ENCODE data around the gene PDE9A. TPM values are rescaled to one million over a fixed set of nuclear protein-coding genes. Genes with fewer than 3 reads are reported as not detected.

Gene PDE9A
- total and polyA plus RNA-seq, 5 donors from 2014 or later, result 1.4 to 7.3 (median 2.6) TPM

- H3K4me1 ChIP-seq (ENCODE audit: control insufficient read depth, insufficient read depth, low read length, poor library complexity, severe bottlenecking), result no peaks in the 10 kb centered on the region
- no peaks in the 10 kb centered on the region for H3K27me3 Mint-ChIP-seq
- H3K4me1 Mint-ChIP-seq, result peaks cover 2 to 9% (median 4%) of the 10 kb centered on the region in 4 donors
- H3K4me3 ChIP-seq (ENCODE audit: low read depth, low read length), result no peak overlapping the region
- no peaks in the 10 kb centered on the region for H3K36me3 ChIP-seq (ENCODE audit: control insufficient read depth, insufficient read depth, low read length)
- no peak overlapping the region for H3K27ac Mint-ChIP-seq
- H3K36me3 Mint-ChIP-seq, result peaks cover 7% of the 10 kb centered on the region
- no peaks in the 10 kb centered on the region for H3K9me3 ChIP-seq (ENCODE audit: control insufficient read depth in 2 of 2, low read length in 2 of 2)
- no peak for DNase-seq
- ATAC-seq (ENCODE audit: low read depth in 2 of 2), result no peak
- H3K27me3 ChIP-seq (ENCODE audit: control insufficient read depth, insufficient read depth, low read length), result no peaks in the 10 kb centered on the region
- no peaks in the 10 kb centered on the region for H3K9me3 Mint-ChIP-seq
- no peak overlapping the region for H3K27ac ChIP-seq (ENCODE audit: insufficient read depth, low read length, poor library complexity, severe bottlenecking)
- H3K4me3 Mint-ChIP-seq, result no peak overlapping the region
Measured at GRCh38 chr21:42756580-42757250, 103.3 kb downstream of the PDE9A start.

- peaks cover 2 to 8% (median 4%) of the 10 kb centered on the region in 4 donors for H3K4me1 Mint-ChIP-seq
- DNase-seq, result no peak
- no peak overlapping the region for H3K27ac ChIP-seq (ENCODE audit: insufficient read depth, low read length, poor library complexity, severe bottlenecking)
- no peaks in the 10 kb centered on the region for H3K27me3 Mint-ChIP-seq
- no peaks in the 10 kb centered on the region for H3K9me3 Mint-ChIP-seq
- H3K4me3 ChIP-seq (ENCODE audit: low read depth, low read length), result no peak overlapping the region
- H3K36me3 ChIP-seq (ENCODE audit: control insufficient read depth, insufficient read depth, low read length), result no peaks in the 10 kb centered on the region
- H3K4me1 ChIP-seq (ENCODE audit: control insufficient read depth, insufficient read depth, low read length, poor library complexity, severe bottlenecking), result no peaks in the 10 kb centered on the region
- peaks cover 12% of the 10 kb centered on the region for H3K36me3 Mint-ChIP-seq
- H3K27me3 ChIP-seq (ENCODE audit: control insufficient read depth, insufficient read depth, low read length), result no peaks in the 10 kb centered on the region
- no peaks in the 10 kb centered on the region for H3K9me3 ChIP-seq (ENCODE audit: control insufficient read depth in 2 of 2, low read length in 2 of 2)
- no peak overlapping the region for H3K4me3 Mint-ChIP-seq
- no peak overlapping the region for H3K27ac Mint-ChIP-seq
- ATAC-seq (ENCODE audit: low read depth in 2 of 2), result no peak
Measured at GRCh38 chr21:42757422-42757821, 104.0 kb downstream of the PDE9A start.

GRCh38 chr21:42757826-42758655 lies 104.6 kb downstream of the PDE9A start:
- H3K4me1 Mint-ChIP-seq, result peaks cover 0 to 5% (median 4%) of the 10 kb centered on the region in 4 donors
- no peak overlapping the region for H3K4me3 ChIP-seq (ENCODE audit: low read depth, low read length)
- H3K9me3 Mint-ChIP-seq, result no peaks in the 10 kb centered on the region
- peaks cover 13% of the 10 kb centered on the region for H3K36me3 Mint-ChIP-seq
- DNase-seq (no peak), ATAC-seq (ENCODE audit: low read depth in 2 of 2) (no peak)
- H3K9me3 ChIP-seq (ENCODE audit: control insufficient read depth in 2 of 2, low read length in 2 of 2), result no peaks in the 10 kb centered on the region
- H3K27me3 Mint-ChIP-seq, result no peaks in the 10 kb centered on the region
- H3K27me3 ChIP-seq (ENCODE audit: control insufficient read depth, insufficient read depth, low read length), result no peaks in the 10 kb centered on the region
- no peaks in the 10 kb centered on the region for H3K4me1 ChIP-seq (ENCODE audit: control insufficient read depth, insufficient read depth, low read length, poor library complexity, severe bottlenecking)
- H3K27ac ChIP-seq (ENCODE audit: insufficient read depth, low read length, poor library complexity, severe bottlenecking), result no peak overlapping the region
- peak overlapping the region in 1 of 3 donors; percentile 7 for H3K27ac Mint-ChIP-seq
- H3K4me3 Mint-ChIP-seq, result no peak overlapping the region
- no peaks in the 10 kb centered on the region for H3K36me3 ChIP-seq (ENCODE audit: control insufficient read depth, insufficient read depth, low read length)

DNA sequence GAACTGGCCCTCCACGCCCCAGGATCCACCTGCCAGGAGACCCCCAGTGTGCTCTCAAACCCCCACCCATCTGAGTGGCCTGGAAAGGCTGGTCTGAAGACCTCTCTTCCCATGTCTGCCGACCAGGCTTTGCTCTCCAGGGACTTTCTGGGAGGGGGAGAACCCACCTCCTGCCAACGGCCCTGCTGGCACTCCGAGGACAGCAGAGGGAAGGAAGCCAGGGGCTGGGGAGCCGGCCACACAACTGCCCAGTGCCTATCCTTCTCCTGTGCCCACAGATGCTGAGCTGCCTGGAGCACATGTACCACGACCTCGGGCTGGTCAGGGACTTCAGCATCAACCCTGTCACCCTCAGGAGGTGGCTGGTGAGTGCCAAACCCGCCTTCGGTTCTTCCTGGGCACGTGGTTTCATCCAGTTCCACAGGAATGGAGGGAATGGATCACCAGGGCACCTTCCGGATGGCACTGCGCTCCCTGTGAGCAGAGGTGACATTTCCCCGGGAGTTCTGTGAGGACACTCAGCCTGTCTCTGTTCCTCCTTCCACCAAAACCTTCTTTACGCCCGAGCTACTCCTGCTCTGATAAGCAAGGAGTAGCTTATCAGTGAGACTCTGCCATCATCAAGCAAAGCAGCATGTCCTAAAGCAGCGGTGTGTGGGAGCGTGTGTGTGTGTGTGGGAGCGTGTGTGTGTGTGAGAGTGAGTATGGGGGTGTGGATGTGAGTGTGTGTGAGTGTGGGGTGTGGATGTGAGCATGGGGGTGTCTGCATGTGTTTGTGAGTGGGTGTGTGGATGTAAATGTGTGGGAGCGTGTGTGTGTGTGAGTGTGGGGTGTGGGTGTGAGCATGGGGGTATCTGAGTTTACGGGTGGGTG lies 105.5 kb downstream of the PDE9A start:
- no peak overlapping the region for H3K27ac ChIP-seq (ENCODE audit: insufficient read depth, low read length, poor library complexity, severe bottlenecking)
- H3K9me3 ChIP-seq (ENCODE audit: control insufficient read depth in 2 of 2, low read length in 2 of 2), result no peaks in the 10 kb centered on the region
- H3K36me3 Mint-ChIP-seq, result peaks cover 18% of the 10 kb centered on the region
- H3K9me3 Mint-ChIP-seq, result no peaks in the 10 kb centered on the region
- no peaks in the 10 kb centered on the region for H3K4me1 ChIP-seq (ENCODE audit: control insufficient read depth, insufficient read depth, low read length, poor library complexity, severe bottlenecking)
- DNase-seq (no peak), ATAC-seq (ENCODE audit: low read depth in 2 of 2) (no peak)
- H3K36me3 ChIP-seq (ENCODE audit: control insufficient read depth, insufficient read depth, low read length), result no peaks in the 10 kb centered on the region
- peaks cover 0 to 5% (median 4%) of the 10 kb centered on the region in 4 donors for H3K4me1 Mint-ChIP-seq
- H3K27ac Mint-ChIP-seq, result no peak overlapping the region
- H3K27me3 Mint-ChIP-seq, result no peaks in the 10 kb centered on the region
- no peak overlapping the region for H3K4me3 ChIP-seq (ENCODE audit: low read depth, low read length)
- H3K4me3 Mint-ChIP-seq, result no peak overlapping the region
- H3K27me3 ChIP-seq (ENCODE audit: control insufficient read depth, insufficient read depth, low read length), result no peaks in the 10 kb centered on the region

DNA sequence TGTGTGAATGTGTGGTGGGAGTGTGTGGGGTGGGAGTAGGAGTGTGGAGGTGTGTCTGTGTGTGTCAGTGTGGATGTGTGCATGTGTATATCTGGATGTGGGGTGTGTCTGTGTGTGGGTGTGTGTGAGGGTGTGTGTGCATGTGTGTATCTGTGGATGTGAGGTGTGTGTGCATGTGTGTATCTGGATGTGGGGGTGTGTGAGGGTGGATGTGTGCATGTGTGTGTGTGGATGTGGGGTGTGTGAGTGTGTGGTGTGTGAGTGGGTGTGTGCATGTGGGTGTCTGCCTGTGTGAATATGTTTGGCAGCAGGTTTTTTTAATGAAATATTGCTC lies 106.1 kb downstream of the PDE9A start:
- Histone ChIP-seq H3K27ac (ENCODE audit: insufficient read depth, low read length, poor library complexity, severe bottlenecking) (no peak overlapping the region), H3K4me3 (ENCODE audit: low read depth, low read length) (no peak overlapping the region), H3K27me3 (ENCODE audit: control insufficient read depth, insufficient read depth, low read length) (no peaks in the 10 kb centered on the region), H3K36me3 (ENCODE audit: control insufficient read depth, insufficient read depth, low read length) (no peaks in the 10 kb centered on the region), H3K4me1 (ENCODE audit: control insufficient read depth, insufficient read depth, low read length, poor library complexity, severe bottlenecking) (no peaks in the 10 kb centered on the region), H3K9me3 (ENCODE audit: control insufficient read depth in 2 of 2, low read length in 2 of 2) (no peaks in the 10 kb centered on the region)
- H3K9me3 Mint-ChIP-seq, result no peaks in the 10 kb centered on the region
- no peaks in the 10 kb centered on the region for H3K27me3 Mint-ChIP-seq
- peaks cover 0 to 5% (median 3%) of the 10 kb centered on the region in 4 donors for H3K4me1 Mint-ChIP-seq
- H3K27ac Mint-ChIP-seq, result peak overlapping the region in 1 of 3 donors; percentile 3
- ATAC-seq (ENCODE audit: low read depth in 2 of 2) (no peak), DNase-seq (no peak)
- peaks cover 21% of the 10 kb centered on the region for H3K36me3 Mint-ChIP-seq
- no peak overlapping the region for H3K4me3 Mint-ChIP-seq

DNA sequence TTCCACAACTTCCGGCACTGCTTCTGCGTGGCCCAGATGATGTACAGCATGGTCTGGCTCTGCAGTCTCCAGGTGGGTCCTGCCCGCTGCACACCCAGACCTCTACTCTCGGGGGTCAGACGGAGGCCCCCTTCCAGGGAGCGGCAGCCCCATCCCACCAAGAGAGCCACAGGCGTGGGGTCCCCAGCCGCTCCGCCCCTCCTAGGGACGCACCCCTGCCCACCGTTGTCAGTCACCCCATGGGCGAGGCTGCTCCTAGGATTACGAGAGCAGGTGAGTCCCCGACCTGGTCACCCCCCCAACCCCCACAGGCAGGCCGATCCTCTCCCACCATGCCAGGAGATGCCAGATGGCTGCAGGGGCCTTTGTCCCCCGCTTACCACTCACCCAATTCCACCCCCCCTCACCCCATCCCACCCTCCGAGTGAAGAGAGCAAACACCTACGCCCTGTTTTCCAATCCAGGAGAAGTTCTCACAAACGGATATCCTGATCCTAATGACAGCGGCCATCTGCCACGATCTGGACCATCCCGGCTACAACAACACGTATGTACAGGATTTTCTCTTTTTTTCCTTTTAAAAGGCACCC lies 107.0 kb downstream of the PDE9A start:
- Mint-ChIP-seq H3K4me1 (peaks cover 0 to 5% (median 1%) of the 10 kb centered on the region in 4 donors), H3K36me3 (peaks cover 23% of the 10 kb centered on the region), H3K27me3 (no peaks in the 10 kb centered on the region), H3K4me3 (no peak overlapping the region), H3K27ac (peak overlapping the region in 1 of 3 donors; percentile 46), H3K9me3 (no peaks in the 10 kb centered on the region)
- ATAC-seq (ENCODE audit: low read depth in 2 of 2), result no peak
- H3K36me3 ChIP-seq (ENCODE audit: control insufficient read depth, insufficient read depth, low read length), result no peaks in the 10 kb centered on the region
- H3K27ac ChIP-seq (ENCODE audit: insufficient read depth, low read length, poor library complexity, severe bottlenecking), result no peak overlapping the region
- H3K9me3 ChIP-seq (ENCODE audit: control insufficient read depth in 2 of 2, low read length in 2 of 2), result no peaks in the 10 kb centered on the region
- H3K27me3 ChIP-seq (ENCODE audit: control insufficient read depth, insufficient read depth, low read length), result no peaks in the 10 kb centered on the region
- H3K4me3 ChIP-seq (ENCODE audit: low read depth, low read length), result no peak overlapping the region
- no peaks in the 10 kb centered on the region for H3K4me1 ChIP-seq (ENCODE audit: control insufficient read depth, insufficient read depth, low read length, poor library complexity, severe bottlenecking)
- DNase-seq, result no peak

GRCh38 chr21:42760951-42761751 lies 107.7 kb downstream of the PDE9A start:
- H3K27ac ChIP-seq (ENCODE audit: insufficient read depth, low read length, poor library complexity, severe bottlenecking), result no peak overlapping the region
- ATAC-seq (ENCODE audit: low read depth in 2 of 2), result no peak
- Mint-ChIP-seq H3K4me1 (peaks cover 0 to 5% (median 1%) of the 10 kb centered on the region in 4 donors), H3K27me3 (no peaks in the 10 kb centered on the region), H3K4me3 (no peak overlapping the region), H3K27ac (no peak overlapping the region), H3K9me3 (no peaks in the 10 kb centered on the region), H3K36me3 (peaks cover 27% of the 10 kb centered on the region)
- no peaks in the 10 kb centered on the region for H3K9me3 ChIP-seq (ENCODE audit: control insufficient read depth in 2 of 2, low read length in 2 of 2)
- no peaks in the 10 kb centered on the region for H3K36me3 ChIP-seq (ENCODE audit: control insufficient read depth, insufficient read depth, low read length)
- no peaks in the 10 kb centered on the region for H3K27me3 ChIP-seq (ENCODE audit: control insufficient read depth, insufficient read depth, low read length)
- DNase-seq, result no peak
- no peak overlapping the region for H3K4me3 ChIP-seq (ENCODE audit: low read depth, low read length)
- no peaks in the 10 kb centered on the region for H3K4me1 ChIP-seq (ENCODE audit: control insufficient read depth, insufficient read depth, low read length, poor library complexity, severe bottlenecking)
